MM.1S (cell line): ENCODE measurements around the gene NFE2L3.

Experiments
- EZH2 ChIP-seq: fragments of 300-600 bp; sonication (generic); optimal IDR thresholded peaks from 2 replicates; pipeline ENCODE3; 2017; ENCODE audit warnings: low read depth, mild to moderate bottlenecking, antibody characterized with exemption, low read length, mixed read lengths
- EZH2phosphoT487 ChIP-seq: fragments of 300-600 bp; sonication (generic); IDR thresholded peaks from 2 replicates; pipeline ENCODE4 v1.6.1; 2018; ENCODE audit warnings: antibody characterized with exemption, low read length
- TF ChIP-seq, protein P1 (sequence below): fragments of 300-600 bp; sonication (generic); IDR thresholded peaks from 2 replicates; pipeline ENCODE4 v1.5.1; 2016; ENCODE audit warnings: antibody characterized with exemption, low read length, mixed read lengths

DNA sequence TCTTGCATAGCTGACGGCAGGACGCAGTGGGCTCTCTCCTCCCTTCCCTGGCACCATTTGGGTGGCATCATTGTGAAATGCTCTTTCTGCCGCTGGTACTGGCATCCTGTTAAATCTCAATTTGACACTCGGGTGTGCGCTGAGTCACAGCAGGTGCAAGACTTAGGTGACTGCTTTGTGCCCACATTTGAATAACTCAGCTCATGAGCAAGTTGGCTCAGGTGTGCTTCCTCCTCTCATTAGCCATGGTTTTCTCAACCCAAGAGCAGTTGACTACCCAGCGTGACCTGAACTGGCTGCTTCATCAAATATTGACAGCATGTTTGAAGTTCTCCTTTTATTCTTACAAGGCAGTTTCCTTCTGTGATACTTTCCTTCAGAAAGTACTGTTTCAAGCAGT is 24.6 kb upstream of the NFE2L3 start:
- TF ChIP-seq, protein P1, sequence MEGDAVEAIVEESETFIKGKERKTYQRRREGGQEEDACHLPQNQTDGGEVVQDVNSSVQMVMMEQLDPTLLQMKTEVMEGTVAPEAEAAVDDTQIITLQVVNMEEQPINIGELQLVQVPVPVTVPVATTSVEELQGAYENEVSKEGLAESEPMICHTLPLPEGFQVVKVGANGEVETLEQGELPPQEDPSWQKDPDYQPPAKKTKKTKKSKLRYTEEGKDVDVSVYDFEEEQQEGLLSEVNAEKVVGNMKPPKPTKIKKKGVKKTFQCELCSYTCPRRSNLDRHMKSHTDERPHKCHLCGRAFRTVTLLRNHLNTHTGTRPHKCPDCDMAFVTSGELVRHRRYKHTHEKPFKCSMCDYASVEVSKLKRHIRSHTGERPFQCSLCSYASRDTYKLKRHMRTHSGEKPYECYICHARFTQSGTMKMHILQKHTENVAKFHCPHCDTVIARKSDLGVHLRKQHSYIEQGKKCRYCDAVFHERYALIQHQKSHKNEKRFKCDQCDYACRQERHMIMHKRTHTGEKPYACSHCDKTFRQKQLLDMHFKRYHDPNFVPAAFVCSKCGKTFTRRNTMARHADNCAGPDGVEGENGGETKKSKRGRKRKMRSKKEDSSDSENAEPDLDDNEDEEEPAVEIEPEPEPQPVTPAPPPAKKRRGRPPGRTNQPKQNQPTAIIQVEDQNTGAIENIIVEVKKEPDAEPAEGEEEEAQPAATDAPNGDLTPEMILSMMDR = no peak
- TF ChIP-seq EZH2 (no peak), EZH2phosphoT487 (no peak)
